AG04450 (cell line): ENCODE data around the gene ZNF320. TPM values are rescaled to one million over a fixed set of nuclear protein-coding genes. Genes with fewer than 3 reads are reported as not detected.
"Not testable (repeated sequence)": the region's sequence is repeated elsewhere in the genome, so short reads cannot be mapped to it uniquely, and the experiment has no call there.

ENCODE experiments used
- CTCF ChIA-PET: fragments of 300-600, 350-600 bp; formaldehyde crosslinking; extraction: SDS; loops from one replicate; lab custom pipeline; 2022; ENCODE audit warnings: antibody characterized with exemption, inconsistent platforms; lab: Charles Lee
- POLR2A ChIA-PET: fragments of 350-600 bp; formaldehyde crosslinking; extraction: SDS; loops from one replicate; lab custom pipeline; 2021; ENCODE audit warnings: antibody characterized with exemption, inconsistent platforms; lab: Yijun Ruan, JAX
- DNase-seq: peaks from one replicate; pipeline ENCODE4 v3.0.0-alpha.2; 2011; ENCODE audit warnings: low read depth, low spot score
- H3K27ac ChIP-seq: one replicate; pipeline ENCODE4 v1.5.1; 2012; ENCODE audit warnings: low read depth, low read length, control low read depth
- H3K27me3 ChIP-seq: one replicate; pipeline ENCODE4 v1.6.0; 2012; ENCODE audit warnings: low read length; ENCODE audit not compliant: control insufficient read depth, insufficient read depth
- H3K4me3 ChIP-seq: 2 replicates; pipeline ENCODE4 v1.5.1; 2011; ENCODE audit warnings: mild to moderate bottlenecking, low read depth, low read length, control low read depth
- H3K9me3 ChIP-seq: 2 replicates; pipeline ENCODE4 v1.5.1; 2012; ENCODE audit warnings: low read length; ENCODE audit not compliant: control insufficient read depth, insufficient read depth
- polyA plus RNA-seq: library from polyadenylated mRNA; depleted of rRNA; stranded (reverse); fragments of >200 nt; gene quantifications from 2 replicates; pipeline ENCODE4 v1.2.3, GENCODE V29; 2011; rRNA removed
- small RNA-seq: library from RNA; depleted of rRNA; stranded (forward); fragments of <200 nt; gene quantifications from one replicate; pipeline ENCODE3, GENCODE V24; 2012; ENCODE audit warnings: low read depth; ENCODE audit not compliant: insufficient read length

ZNF320 gene
- polyA plus RNA-seq, 1 experiment = 7.7 TPM

DNA sequence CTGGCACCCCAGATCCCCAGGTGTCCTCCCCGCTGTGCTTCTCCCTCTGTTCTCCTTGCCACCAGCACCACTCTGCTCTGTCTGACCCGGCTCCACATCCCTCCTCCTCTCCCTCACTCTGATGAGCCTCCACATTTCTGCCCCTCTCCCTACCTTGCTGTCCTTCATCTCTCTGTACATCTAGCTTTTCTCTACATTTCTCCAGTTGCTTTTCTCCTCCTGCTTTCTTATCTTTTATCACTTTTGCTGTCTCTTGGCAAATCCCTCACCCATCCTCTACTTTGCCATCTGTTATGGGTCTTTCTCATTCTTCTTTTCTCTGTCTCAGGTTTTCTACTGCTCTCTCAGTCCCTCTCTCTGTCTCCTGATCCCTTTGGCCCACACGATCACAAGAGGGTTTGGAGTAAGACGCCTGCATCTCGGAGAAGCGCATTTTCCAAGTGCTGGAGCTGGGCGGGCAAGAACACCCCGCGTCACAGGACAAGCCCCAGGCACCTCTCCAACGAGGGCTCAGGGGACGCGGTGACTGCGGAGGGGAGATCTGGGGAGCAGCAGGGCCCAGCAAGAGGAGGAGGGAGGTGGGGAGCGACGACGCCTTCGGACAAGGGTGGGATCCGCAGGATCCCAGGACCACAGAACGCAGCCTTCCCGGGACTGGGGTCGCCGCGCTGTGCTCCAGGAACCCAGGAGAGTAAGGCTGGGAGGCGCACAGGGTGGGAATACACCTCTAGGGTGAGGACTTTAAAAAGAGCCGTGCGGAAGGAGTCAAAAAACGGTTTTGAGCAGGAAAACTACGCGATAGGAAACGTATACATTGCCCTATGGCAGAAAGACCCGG, 40.7 kb downstream of the ZNF320 start:
- H3K27me3 ChIP-seq, DNase-seq, CTCF ChIA-PET, H3K9me3 ChIP-seq: not testable (repeated sequence)
- Histone ChIP-seq H3K27ac (peak overlapping the region; percentile 83), H3K4me3 (peak overlapping the region; percentile 73)
- POLR2A ChIA-PET = interaction anchor here (0.7 kb wide), 1 partner anchor 87 kb away, joined by 3 read pairs; no protein-coding TSS in a partner anchor

Small RNAs within 50 kb of the gene (small RNA-seq; reads per million reads assigned to genes)
- not detected for gene ZNF320

Other genes starting within 250 kb of the ZNF320 start
- 7.2 and 7.5 TPM in 2 replicates for gene ZNF611, start 162.6 kb downstream of the ZNF320 start, polyA plus RNA-seq
- gene ZNF600, start 110.8 kb downstream of the ZNF320 start, polyA plus RNA-seq = 3.6 and 4.7 TPM in 2 replicates
- 9.8 and 11.3 TPM in 2 replicates for gene ZNF28, start 76.0 kb downstream of the ZNF320 start, polyA plus RNA-seq
- gene ZNF468, start 40.0 kb downstream of the ZNF320 start, polyA plus RNA-seq = 13.6 and 19.1 TPM in 2 replicates
- 1.9 and 2.2 TPM in 2 replicates for gene ZNF888, start 25.8 kb upstream of the ZNF320 start, polyA plus RNA-seq
- gene ZNF816, start 65.2 kb upstream of the ZNF320 start, polyA plus RNA-seq = 4.7 and 6.3 TPM in 2 replicates
- gene ERVV-1, start 116.3 kb upstream of the ZNF320 start, polyA plus RNA-seq = not detected in 2 replicates
- gene ERVV-2, start 147.1 kb upstream of the ZNF320 start, polyA plus RNA-seq = not detected in 2 replicates
- 19.4 and 23.7 TPM in 2 replicates for gene ZNF160, start 205.8 kb upstream of the ZNF320 start, polyA plus RNA-seq
- gene ZNF415, start 235.3 kb upstream of the ZNF320 start, polyA plus RNA-seq = 14.5 and 19.3 TPM in 2 replicates